Liver (tissue), 3 donors: ENCODE data around the gene SETD5.

Experiments used
- CTCF ChIP-seq: fragments of 150-350 bp; IDR thresholded peaks from 2 replicates; pipeline ENCODE4 v1.5.1; 2017; ENCODE audit warnings: improper control_type of control experiment, low read depth, low read length; ENCODE audit not compliant: missing input control
- EGR1 ChIP-seq, 2 donors: IDR thresholded peaks; 2 replicates each; pipeline ENCODE4 v1.6.1; 2016 to 2018; ENCODE audit warnings: antibody characterized with exemption in 2 of 2, low read depth in 2 of 2
- GABPA ChIP-seq, 2 donors: IDR thresholded peaks in 1 of 2; conservative IDR thresholded peaks in 1 of 2; 2 replicates each; pipeline ENCODE4 v1.6.1; 2016; ENCODE audit warnings: antibody characterized with exemption in 2 of 2, mild to moderate bottlenecking in 1 of 2, moderate library complexity in 1 of 2
- JUND ChIP-seq, 2 donors: IDR thresholded peaks; 2 replicates each; pipeline ENCODE4 v1.6.1; 2016; ENCODE audit warnings: antibody characterized with exemption in 2 of 2
- RAD21 ChIP-seq, 2 donors: IDR thresholded peaks; 2 replicates each; pipeline ENCODE4 v1.6.1; 2016; ENCODE audit warnings: antibody characterized with exemption in 2 of 2, mild to moderate bottlenecking in 2 of 2
- TAF1 ChIP-seq: conservative IDR thresholded peaks from 2 replicates; pipeline ENCODE4 v1.6.1; 2016; ENCODE audit warnings: antibody characterized with exemption, mild to moderate bottlenecking
- YY1 ChIP-seq: IDR thresholded peaks from 2 replicates; pipeline ENCODE4 v1.6.1; 2016; ENCODE audit warnings: antibody characterized with exemption, mild to moderate bottlenecking
- donor health status: healthy.
- donor health status: healthy.

DNA sequence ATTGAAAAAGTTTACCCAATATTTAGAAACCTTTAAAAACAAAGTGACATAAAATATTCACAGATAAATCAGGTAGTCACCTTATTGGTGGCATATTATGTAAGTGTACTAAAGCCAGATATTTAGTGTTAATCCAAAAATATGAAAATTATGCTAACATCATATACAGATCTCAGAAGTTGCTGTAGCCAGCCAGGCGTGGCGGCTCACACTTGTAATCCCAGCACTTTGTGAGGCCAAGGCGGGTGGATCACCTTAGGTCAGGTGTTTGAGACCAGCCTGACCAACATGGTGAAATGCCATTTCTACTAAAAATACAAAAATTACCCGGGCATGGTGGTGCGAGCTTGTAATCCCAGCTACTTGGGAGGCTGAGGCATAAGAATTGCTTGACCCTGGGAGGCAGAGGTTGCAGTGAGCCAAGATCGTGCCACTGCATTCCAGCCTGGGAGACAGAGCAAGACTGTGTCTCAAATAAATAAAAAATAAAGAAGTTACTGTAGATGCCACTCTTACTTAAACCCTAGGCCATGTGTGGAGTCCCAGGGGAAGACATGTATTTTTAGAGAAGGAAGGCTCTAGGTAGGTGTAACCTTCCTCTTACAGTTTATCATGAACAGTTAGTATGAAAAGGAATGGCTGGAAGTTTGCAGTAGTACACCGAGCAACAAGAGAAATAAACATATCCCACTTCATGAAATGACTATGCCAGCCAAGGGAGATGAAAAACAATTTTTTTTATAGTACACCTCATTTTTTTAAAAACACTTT lies 9.6 kb downstream of the SETD5 start:
- TF ChIP-seq JUND (IDR thresholded peaks at IDR 0.05) (no peak), CTCF (no peak), EGR1 (IDR thresholded peaks at IDR 0.05; ENCODE audit: low read depth in 2 of 2) (no peak), TAF1 (no peak), YY1 (no peak), RAD21 (IDR thresholded peaks at IDR 0.05) (no peak), GABPA (IDR thresholded peaks at IDR 0.05 in 1 of 2, conservative IDR thresholded peaks at IDR 0.05 in 1 of 2) (no peak)
